NCI-H69 (cell line): ENCODE measurements around the gene FEZ2.

ENCODE experiments used
- DNase-seq: peaks from one replicate; lab custom pipeline; 2025; lab: John Stamatoyannopoulos, UW

Gene FEZ2

DNA sequence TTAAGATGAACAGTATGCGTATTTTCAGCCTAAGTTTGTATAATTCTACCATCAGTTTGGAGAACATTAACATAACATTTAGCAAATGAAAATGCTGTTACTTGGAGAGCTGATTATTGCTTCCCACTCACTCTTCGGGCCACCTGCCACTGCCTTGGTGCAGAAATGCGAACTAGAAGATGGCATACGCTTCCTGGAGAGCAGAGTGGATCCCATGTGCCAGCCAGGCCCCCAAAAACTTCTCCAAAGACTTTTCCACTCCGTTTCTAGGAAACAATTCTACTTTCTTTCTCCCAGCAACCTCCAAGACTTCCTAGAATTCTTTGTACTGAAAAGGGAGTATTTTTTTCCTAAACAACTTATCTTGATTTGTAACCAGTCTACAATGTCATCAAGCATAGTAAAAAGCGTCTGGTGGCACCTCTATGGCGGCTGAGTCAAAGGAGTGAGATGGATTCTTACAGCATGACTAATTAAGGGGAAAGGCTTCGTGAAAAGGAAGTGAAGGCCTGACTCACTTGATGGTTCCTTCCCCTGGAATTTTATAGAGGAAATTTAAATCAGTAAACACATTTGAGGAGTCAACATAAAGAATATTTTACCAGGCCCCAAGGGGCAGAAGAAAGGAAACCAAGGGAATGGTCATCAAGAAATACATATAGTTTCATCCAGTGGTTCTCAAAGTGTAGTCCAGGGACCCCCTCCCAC, 36.6 kb downstream of the FEZ2 start:
- DNase-seq: no peak

- DNase-seq: no peak
Measured at GRCh38 chr2:36560726-36561125, 37.2 kb downstream of the FEZ2 start.

DNA sequence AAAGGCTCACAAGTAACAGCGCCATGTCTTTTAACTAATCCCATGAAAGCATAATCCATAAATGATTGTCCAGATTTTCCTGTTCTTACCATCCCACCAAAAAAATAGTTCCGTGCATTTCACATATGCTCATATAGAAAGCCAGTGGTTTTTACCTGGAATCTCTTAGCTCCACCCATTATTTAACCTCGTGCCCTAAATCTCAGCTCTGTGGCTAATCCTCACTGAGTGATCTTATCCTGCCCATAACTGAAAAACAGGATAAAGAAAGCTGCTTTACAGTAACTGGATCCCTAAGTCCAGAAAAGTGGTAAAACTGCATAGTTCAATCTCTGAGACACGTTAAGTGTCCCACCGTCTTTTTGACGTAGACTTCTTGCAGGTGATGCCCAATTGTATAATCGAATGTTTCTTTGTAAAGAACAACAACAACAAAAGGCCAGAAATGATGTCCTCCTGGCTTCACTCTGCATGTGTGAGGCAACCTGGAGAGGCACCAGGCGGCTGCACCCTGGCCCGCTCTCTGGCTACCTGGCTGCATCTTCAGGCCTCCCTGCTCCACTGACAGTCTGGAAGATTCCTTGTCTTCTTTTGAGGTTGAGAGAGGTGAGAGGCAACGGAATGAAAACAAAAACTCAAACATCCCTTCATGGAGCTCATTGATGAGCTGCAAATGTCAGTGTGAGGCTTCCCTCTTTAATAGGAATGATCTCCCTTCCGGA, 38.6 kb downstream of the FEZ2 start:
- no peak for DNase-seq

DNA sequence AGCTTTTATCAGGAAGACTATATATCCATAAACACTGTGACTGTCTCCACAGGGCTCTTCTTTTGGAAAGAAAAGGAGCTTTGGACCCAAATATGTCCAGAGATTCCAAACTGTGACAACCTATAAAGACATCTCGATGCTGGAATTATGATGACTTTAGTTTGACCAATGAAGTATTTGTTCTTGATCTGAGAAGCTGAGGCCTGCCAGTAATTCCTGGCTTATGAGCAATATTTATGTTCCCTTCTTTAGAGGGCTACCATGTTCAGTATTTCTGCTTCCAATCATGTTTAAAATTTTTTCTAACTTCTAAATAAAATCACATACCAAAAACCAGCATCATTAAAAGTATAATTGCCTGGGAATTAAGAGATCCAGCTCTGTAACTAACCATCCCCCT, 41.1 kb downstream of the FEZ2 start:
- no peak for DNase-seq

GRCh38 chr2:36555789-36556188, 42.2 kb downstream of the FEZ2 start:
- DNase-seq: no peak

GRCh38 chr2:36554531-36554930, 43.4 kb downstream of the FEZ2 start:
- no peak for DNase-seq

DNA sequence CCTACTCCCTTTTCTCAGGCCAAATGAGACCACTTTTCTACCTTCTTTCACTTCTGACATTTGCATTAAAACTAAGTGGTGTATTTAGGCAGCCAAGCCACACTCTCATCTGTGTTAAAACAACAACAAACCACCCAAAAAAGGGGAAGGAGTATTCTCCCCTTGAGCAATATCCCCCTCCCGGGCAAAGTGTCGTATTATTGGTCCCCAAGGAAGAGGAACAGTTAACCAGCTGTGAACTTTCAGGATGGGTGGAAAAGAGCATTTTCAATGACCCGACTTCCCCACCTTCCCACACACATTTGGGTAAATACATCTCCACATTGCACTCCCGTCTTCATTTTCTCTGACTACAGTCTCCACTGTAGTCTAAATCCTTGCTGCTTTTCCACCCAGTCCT, 44.3 kb downstream of the FEZ2 start:
- no peak for DNase-seq

- DNase-seq: no peak
Measured at GRCh38 chr2:36550006-36550405, 48.0 kb downstream of the FEZ2 start.

GRCh38 chr2:36549165-36549574, 48.8 kb downstream of the FEZ2 start:
- no peak for DNase-seq

DNA sequence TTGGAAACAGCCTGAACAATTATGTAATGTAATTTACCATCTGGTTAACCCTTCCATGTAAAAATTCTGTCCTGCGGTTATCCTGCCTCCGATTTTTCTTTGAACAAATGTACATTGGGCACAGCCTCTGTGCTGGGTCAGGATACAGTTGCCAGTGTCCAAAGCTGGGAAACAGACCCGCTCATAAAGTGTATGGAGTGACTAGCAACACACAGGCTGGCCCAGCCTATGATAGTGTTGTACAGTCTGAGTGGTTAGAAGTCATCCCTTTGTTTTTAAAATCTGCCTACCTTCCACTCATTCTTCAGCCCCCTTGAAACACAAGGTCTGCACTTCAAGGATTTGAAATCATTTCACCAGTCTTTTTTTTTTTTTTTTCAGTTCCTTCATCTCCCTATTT, 50.1 kb downstream of the FEZ2 start:
- DNase-seq: no peak

DNA sequence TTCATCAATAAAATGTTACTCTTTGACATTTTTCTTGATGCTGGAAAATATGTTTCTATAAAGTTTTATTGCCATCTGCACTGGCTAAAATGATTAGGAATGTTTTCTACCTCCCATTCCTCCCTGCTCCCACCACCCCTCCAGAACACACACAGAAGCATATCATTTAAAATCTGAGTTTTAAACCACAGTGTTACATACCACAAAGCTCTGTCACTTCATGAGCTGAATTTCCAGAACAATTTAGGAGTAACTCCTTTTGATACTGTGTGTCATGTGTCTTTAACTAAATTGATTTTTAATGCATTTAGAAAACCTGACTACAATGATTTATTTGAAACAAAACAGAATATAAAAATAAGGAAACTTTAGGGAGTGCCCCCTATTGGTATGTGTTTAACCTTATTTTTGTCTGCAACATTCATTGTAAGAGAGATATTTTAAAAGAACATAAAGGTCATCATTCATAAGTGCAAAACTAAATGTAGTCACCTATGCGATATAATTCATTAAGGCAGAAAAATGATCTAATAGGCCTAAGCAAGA, 52.0 kb downstream of the FEZ2 start:
- DNase-seq: no peak

GRCh38 chr2:36544638-36545338, 53.2 kb downstream of the FEZ2 start:
- no peak for DNase-seq

DNA sequence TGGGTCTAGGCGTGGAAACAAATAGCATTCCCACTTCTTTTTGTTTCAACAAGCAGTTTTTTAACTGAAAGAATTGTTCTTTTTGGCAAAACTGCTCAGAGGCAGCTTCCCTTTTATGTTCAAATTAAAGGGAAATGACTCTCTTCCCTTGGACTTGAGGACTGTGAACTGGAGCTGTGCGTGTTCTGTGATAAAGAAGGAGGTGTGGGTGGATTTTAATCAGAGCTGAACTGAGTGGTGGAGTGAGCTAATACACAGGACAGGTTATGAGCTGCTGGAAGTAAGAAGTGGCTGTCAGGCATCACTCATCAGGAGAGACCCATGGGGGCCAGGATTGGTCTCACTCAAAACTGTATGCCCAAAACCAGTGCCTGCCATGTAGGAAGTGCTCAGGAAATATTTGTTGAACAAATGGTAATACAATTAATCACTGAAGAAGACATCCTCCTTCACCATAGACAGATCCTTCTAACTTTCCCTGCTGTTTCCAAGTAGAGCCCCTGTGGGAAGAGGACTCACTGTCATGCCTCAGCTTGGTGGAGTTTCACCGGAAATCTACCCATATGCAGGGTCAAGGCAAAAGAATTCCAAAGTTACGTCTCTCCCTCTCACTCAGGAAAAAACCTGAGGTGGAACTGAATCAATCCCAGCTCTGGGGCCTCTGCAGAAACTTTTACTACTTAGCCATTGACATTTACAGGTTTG, 55.9 kb downstream of the FEZ2 start:
- no peak for DNase-seq

DNA sequence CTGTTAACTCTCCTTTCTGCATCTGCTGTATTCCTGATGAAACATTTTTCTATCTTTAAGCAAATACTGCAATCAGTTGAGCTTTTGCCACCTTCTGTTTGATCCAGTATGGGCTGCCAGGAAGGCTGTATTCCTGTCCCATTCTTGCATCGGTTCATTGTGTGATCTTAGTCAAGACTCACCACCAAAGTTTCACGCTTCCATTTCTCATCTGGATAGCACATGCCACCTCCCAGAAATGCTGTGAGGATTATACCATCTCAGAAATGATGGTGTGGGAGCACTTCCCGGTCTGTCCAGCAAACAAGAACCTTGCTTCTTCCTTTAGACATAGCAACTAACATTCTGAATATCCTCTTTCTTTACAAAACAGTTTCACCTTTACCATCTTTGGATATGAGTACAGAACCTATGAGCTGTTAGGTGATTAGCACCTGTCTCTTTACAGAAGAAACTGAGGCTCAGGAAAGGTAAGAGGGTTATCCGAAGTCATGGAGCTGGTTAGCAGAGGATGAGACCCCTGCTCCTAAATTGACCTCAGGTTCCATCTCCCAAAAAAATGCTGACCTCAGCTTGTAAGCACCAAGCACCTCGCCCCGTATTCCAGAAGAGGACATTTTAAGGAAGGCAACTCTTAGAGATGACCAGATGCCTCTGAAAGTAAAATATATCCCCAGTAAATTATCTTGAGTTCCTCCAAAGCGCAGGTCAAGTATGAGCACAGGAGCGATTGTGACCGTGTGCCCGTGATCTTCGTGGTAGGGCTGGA, 56.8 kb downstream of the FEZ2 start:
- DNase-seq: no peak

- no peak for DNase-seq
Measured at GRCh38 chr2:36539631-36540030, 58.3 kb downstream of the FEZ2 start.

DNA sequence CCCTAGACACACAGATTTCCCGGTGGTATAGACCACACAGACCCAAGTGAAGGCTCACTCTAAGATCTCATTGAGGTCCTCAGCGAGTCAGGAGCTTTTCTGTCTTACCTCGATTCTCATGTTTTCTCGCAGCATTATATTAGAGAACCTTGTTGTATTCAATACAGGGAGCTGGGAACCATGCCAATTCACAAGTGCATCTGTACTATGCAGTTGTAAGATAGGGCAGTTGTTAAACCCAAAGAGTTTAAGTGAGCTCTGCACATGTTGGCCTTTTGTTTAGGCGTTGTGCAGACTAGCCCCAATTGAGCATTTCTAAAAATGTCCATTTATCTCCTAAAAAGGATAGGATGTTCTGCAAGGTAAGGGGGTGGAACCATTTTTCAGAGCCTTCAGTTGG, 59.6 kb downstream of the FEZ2 start:
- peak; percentile 10 for DNase-seq

DNA sequence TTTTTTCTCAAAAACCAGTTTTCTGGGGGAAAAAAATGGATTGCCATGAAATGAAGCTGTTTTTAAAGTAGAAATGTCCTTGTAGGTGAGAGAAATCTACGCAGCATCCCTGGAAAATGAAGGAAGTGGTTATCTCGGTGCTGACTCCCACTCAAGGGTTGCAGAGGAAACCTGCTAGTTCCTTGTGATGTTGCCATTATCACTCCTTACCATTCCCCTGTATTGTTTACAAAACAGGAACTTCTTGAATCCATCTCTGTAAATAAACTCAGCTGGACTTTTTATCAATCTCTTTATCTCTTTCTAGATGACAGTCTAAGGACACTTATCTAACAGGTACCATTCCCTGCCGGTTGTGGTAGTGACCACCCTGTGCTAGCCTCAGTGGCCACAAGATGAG, 61.2 kb downstream of the FEZ2 start:
- no peak for DNase-seq

DNA sequence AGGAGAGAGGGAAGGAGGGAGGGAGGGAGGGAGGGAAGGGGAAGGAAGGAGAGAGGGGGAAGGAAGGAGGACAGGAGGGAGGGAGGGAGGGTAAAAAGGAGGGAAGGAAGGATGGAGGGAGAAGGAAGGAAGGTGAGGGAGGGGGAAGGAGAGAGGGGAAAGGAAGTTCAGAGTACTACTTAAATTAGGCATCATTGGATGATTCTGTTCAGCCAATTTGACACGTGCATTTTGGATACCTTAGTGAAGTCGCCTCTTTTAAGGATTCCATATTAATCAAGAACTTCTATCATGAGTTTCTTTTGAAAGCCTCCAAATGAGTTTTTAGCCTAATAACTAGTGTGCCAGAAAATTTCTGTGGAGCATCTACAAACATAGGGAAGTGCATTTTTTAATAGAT, 62.9 kb downstream of the FEZ2 start:
- DNase-seq: no peak

- peak; percentile 28 for DNase-seq
Measured at GRCh38 chr2:36534275-36534799, 63.6 kb downstream of the FEZ2 start.

- no peak for DNase-seq
Measured at GRCh38 chr2:36530983-36531354, 67.0 kb downstream of the FEZ2 start.
